GM10266 (cell line): ENCODE data around the gene CPEB4.

Experiments used
- DNase-seq: peaks from one replicate; pipeline ENCODE4 v3.0.0; 2012; ENCODE audit errors: extremely low spot score
- CTCF ChIP-seq: IDR thresholded peaks from 2 replicates; pipeline ENCODE4 v1.5.1; 2012; ENCODE audit warnings: mild to moderate bottlenecking, low read depth; ENCODE audit not compliant: control insufficient read depth, insufficient read depth; ENCODE audit errors: missing control alignments

CPEB4 gene

GRCh38 chr5:173907284-173907683 lies 19.1 kb downstream of the CPEB4 start:
- no peak for TF ChIP-seq CTCF
- DNase-seq: no peak

GRCh38 chr5:173907686-173908371 lies 19.7 kb downstream of the CPEB4 start:
- DNase-seq: no peak
- no peak for TF ChIP-seq CTCF

- no peak for TF ChIP-seq CTCF
- no peak for DNase-seq
These were observed 21.1 kb downstream of the CPEB4 start for GRCh38 chr5:173909199-173909598.

- TF ChIP-seq CTCF: no peak
- DNase-seq: no peak
These were observed 22.1 kb downstream of the CPEB4 start for GRCh38 chr5:173910215-173910614.

- TF ChIP-seq CTCF: no peak
- DNase-seq: no peak
These were observed 23.5 kb downstream of the CPEB4 start for GRCh38 chr5:173911623-173912022.

- no peak for TF ChIP-seq CTCF
- DNase-seq: no peak
These were observed 25.7 kb downstream of the CPEB4 start for GRCh38 chr5:173913686-173914321.

GRCh38 chr5:173915310-173916014 lies 27.3 kb downstream of the CPEB4 start:
- DNase-seq: no peak
- TF ChIP-seq CTCF: no peak
